CD4-positive, alpha-beta T cell treated with Interleukin-17A for 4 hours (primary cell): ENCODE data around the gene UCKL1.
A peak's percentile ranks its signal among the peaks of the same experiment; 100 is the strongest.
"Not testable (repeated sequence)": the region's sequence is repeated elsewhere in the genome, so short reads cannot be mapped to it uniquely, and the experiment has no call there.

Experiments used
- DNase-seq: peaks from one replicate; pipeline ENCODE4 v3.0.0-alpha.2; 2020; ENCODE audit warnings: mixed read lengths

UCKL1 gene

DNA sequence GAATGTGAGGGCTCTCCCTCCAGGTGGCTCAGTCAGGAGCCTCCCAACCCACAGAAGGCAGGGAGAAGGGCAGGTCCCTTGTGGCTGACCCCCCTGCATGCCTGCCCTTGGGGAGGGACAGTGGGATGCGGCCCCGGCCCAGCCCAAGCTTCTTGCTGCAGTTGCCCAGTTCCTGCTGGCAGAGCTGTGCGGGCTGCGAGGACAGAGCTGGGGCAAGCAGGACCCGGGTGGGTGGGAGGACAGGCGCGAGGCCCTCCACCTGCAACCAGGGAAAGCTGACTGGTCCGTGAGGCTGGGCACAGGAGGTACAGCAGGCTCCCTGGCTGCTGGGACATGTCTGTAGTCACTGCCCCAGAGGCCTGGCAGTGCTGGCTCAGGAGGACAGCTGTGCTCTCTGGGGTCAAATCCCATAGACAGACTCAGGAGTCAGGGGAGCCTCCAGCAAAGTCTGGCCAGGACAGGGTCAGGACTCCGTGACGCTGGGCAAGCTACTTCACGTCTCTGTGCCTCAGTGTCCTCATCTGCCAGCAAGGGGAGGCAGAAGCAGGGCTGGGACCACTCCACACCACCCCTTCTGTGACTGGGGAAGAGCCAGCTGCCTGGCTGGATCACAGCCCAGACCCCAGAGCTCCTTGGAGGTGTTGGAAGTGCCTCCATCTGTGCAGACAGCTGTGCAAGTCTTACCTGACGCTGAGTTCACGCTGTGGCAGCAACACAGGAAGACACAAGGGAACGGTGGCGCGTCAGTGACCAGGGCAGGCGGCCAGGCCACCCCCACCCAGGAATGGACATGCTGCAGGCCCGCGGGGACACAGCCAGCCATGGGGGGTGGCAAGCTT, 13.0 kb downstream of the UCKL1 start:
- no peak for DNase-seq

GRCh38 chr20:63942250-63942951, 13.8 kb downstream of the UCKL1 start:
- DNase-seq = peak; percentile 71

GRCh38 chr20:63941282-63942081, 14.7 kb downstream of the UCKL1 start:
- DNase-seq = peak; percentile 91

GRCh38 chr20:63940472-63941266, 15.5 kb downstream of the UCKL1 start:
- DNase-seq = no peak

GRCh38 chr20:63940071-63940471, 16.1 kb downstream of the UCKL1 start:
- DNase-seq = no peak

- DNase-seq = no peak
These were observed 16.9 kb downstream of the UCKL1 start for GRCh38 chr20:63939061-63939935.

DNA sequence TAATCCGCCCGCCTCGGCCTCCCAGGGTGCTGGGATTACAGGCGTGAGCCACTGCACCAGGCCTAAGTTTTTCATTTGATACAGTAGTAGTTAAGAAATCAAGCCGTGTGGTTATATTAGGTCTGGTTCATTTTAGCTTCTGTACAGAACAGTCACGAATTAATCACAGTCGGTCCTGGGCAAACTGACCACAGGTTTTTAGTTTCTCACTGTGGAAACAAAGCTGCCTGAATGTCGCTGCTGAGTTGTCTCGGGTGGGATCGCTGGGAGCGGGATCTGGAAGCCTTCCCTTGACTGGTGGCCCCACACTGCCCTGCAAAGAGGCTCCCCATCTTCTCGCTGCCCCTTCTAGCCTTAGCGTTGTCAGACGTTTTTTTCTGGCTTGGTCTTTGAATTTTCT, 18.6 kb downstream of the UCKL1 start:
- DNase-seq = no peak

GRCh38 chr20:63935447-63935846, 20.8 kb downstream of the UCKL1 start:
- DNase-seq = no peak

DNA sequence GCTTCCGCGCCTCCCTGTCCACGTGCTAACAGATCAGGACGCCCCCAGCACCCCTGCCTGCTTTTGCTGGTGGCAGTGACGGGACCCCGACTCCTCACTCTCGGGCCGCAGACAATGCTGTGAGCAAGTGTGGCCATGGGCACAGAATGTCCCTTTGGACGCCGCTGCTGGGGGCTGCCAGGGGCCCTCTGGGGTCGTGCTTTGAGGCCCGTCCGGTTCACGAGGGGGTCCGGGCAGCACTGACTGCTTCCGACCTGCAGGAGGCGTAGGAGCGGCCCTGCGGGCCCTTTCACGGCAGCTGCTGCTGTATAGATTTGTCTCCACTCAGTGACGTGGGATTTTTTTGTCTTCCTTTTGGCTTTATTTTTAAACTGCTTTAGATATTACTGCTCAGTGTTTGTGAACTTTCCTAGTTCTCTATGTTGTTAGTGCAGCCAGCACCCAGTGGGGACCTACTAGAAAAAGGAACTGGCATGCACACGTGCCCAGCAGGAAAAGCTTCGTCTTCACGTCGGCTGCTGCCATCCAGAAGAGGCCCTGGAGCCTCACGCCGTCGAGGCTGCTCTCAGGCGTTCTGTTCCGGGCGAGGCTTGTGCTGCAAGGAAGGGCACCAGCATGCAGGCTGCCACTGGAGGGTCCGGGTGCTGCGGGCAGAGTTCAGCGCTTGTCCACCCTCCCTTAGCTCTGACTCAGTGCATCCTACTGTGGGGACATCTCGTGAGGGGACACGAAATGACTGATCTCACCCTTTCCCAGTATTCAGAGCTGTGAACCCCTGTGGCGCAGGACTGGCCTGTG, 21.7 kb downstream of the UCKL1 start:
- no peak for DNase-seq

DNA sequence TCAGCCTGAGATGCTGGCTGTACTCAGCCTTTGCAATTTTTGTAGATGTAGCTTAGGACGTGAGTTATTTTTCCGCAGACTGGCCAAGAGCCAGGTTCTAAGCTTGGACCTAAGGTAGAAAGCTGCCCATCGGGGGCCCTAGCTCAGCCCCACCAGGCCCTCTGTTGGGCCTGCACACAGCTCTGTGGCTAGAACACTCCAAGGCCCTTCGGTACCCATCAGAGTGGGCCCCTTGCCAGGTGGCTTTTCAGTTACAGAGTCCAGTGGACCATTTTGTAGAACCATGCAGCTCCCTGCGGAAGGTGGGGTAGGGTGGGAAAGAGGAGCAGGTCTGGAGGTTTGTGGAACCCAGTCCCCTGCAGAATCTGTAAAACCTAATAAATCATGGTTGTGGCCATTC, 22.6 kb downstream of the UCKL1 start:
- DNase-seq = no peak

- DNase-seq = no peak
These were observed 23.5 kb downstream of the UCKL1 start for GRCh38 chr20:63932606-63933160.

DNA sequence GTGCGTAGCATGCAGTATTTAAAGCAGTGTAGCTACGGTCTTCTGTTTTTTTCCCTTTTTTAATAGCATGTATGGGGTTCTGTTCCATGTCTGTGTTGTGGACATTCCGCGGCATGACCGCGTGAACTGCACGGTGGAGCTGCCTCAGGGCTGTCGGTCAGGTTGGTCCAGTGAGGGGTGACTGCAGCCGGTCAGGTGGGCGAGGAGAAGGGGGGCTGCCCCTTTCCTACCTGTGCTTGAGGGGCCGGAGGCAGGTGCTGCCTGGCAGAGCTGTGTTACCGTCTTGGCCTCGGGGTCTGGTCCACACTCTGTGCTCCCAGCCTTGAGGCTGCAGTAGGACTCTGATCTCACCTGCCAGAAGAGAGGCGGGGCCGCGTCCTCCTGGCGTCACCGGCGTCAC, 24.5 kb downstream of the UCKL1 start:
- no peak for DNase-seq

- DNase-seq = no peak
These were observed 25.2 kb downstream of the UCKL1 start for GRCh38 chr20:63930971-63931553.

DNA sequence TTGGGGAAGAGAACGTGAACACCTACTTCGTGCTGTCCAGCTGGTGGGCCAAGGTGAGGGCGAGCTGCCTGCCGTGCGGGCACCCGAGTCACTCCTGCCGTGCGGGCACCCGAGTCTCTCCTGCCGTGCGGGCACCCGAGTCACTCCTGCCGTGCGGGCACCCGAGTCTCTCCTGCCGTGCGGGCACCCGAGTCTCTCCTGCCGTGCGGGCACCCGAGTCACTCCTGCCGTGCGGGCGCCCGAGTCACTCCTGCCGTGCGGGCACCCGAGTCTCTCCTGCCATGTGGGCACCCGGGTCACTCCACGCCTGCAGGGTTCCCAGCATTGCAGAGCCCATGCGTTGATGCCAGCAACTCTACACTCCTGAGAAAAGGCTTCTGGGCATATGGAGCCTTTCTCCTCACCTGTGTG, 26.7 kb downstream of the UCKL1 start:
- not testable (repeated sequence) for DNase-seq

- DNase-seq = no peak
These were observed 27.1 kb downstream of the UCKL1 start for GRCh38 chr20:63929071-63929470.

- DNase-seq = no peak
These were observed 29.9 kb downstream of the UCKL1 start for GRCh38 chr20:63926298-63926697.

DNA sequence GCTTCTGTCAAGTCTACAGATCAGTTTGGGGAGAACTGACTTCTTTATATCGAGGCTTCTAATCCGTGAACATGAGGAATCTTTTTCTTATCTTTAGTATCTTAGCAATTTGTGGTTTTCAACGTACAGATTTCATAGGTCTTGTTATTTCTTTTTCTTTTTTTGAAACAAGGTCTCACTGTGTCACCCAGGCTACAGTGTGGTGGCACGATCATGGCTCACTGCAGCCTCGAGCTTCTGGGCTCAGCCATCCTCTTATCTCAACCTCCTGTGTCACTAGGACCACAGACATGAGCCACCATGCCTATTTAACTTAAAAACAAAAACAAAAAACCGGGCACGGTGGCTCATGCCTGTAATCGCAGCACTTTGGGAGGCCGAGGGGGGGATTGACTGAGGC, 32.0 kb downstream of the UCKL1 start:
- no peak for DNase-seq

GRCh38 chr20:63923651-63924050, 32.6 kb downstream of the UCKL1 start:
- DNase-seq = no peak

- no peak for DNase-seq
These were observed 36.0 kb downstream of the UCKL1 start for GRCh38 chr20:63920226-63920625.

GRCh38 chr20:63919130-63919529, 37.1 kb downstream of the UCKL1 start:
- DNase-seq = no peak
